ENCODE measurements around the gene CHD9.

The CHD9 gene

DNA sequence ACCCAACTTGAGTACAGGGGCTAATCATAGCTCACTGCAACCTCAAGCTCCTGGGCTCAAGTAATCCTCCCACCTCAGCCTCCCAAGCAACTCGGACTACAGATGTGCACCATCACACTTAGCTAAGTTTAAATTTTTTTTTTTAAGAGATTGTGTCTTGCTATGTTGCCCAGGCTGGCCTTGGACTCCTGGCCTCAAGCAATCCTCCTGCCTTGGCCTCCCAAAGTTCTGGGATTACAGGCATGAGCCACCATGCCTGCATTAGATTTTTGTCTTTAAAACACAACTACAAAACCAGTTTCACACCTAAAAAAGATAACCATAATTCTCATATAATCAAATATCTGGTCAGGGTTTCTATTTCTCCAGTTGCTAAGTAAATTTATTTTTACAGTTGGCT is 147.1 kb downstream of the CHD9 start:
- Histone ChIP-seq H3K4me3 (ENCODE audit: low read length) (no peak overlapping the region), H3K9me3 (ENCODE audit: low read length) (no peaks in the 10 kb centered on the region), H3K27me3 (ENCODE audit: insufficient read depth, low read length) (no peaks in the 10 kb centered on the region), H2AFZ (ENCODE audit: low read depth, low read length) (no peak overlapping the region), H3K36me3 (ENCODE audit: insufficient read depth, low read length) (no peaks in the 10 kb centered on the region), H3K4me1 (ENCODE audit: insufficient read depth, low read length) (peaks cover 2% of the 10 kb centered on the region)

- no peak overlapping the region for H3K4me3 ChIP-seq (ENCODE audit: low read length)
- no peak overlapping the region for H2AFZ ChIP-seq (ENCODE audit: low read depth, low read length)
- H3K36me3 ChIP-seq (ENCODE audit: insufficient read depth, low read length), result no peaks in the 10 kb centered on the region
- H3K9me3 ChIP-seq (ENCODE audit: low read length), result no peaks in the 10 kb centered on the region
- H3K27me3 ChIP-seq (ENCODE audit: insufficient read depth, low read length), result no peaks in the 10 kb centered on the region
- peaks cover 7% of the 10 kb centered on the region for H3K4me1 ChIP-seq (ENCODE audit: insufficient read depth, low read length)
Measured at GRCh38 chr16:53202398-53202797, 147.6 kb downstream of the CHD9 start.

- H3K36me3 ChIP-seq (ENCODE audit: insufficient read depth, low read length), result peaks cover 7% of the 10 kb centered on the region
- H2AFZ ChIP-seq (ENCODE audit: low read depth, low read length), result peak overlapping the region; percentile 75
- no peaks in the 10 kb centered on the region for H3K9me3 ChIP-seq (ENCODE audit: low read length)
- H3K4me3 ChIP-seq (ENCODE audit: low read length), result peak overlapping the region; percentile 92
- H3K4me1 ChIP-seq (ENCODE audit: insufficient read depth, low read length), result peaks cover 21% of the 10 kb centered on the region
- no peaks in the 10 kb centered on the region for H3K27me3 ChIP-seq (ENCODE audit: insufficient read depth, low read length)
Measured at GRCh38 chr16:53207810-53208752, 153.3 kb downstream of the CHD9 start.

DNA sequence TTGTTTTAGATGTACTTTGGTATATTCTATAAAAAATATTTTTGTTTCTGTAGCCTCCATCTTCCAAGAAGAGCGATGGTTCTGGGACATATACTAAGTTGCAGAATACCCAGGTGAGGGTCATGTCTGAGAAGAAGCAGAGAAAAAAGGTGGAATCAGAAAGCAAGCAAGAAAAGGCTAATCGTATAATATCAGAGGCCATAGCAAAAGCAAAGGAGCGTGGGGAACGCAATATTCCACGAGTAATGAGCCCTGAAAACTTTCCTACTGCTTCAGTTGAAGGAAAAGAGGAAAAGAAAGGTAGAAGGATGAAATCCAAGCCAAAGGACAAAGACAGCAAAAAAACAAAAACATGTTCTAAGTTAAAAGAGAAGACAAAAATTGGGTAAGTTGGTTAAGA is 154.6 kb downstream of the CHD9 start:
- H3K4me3 ChIP-seq (ENCODE audit: low read length), result peak overlapping the region; percentile 92
- H2AFZ ChIP-seq (ENCODE audit: low read depth, low read length), result no peak overlapping the region
- peaks cover 26% of the 10 kb centered on the region for H3K4me1 ChIP-seq (ENCODE audit: insufficient read depth, low read length)
- no peaks in the 10 kb centered on the region for H3K27me3 ChIP-seq (ENCODE audit: insufficient read depth, low read length)
- no peaks in the 10 kb centered on the region for H3K9me3 ChIP-seq (ENCODE audit: low read length)
- peaks cover 20% of the 10 kb centered on the region for H3K36me3 ChIP-seq (ENCODE audit: insufficient read depth, low read length)

DNA sequence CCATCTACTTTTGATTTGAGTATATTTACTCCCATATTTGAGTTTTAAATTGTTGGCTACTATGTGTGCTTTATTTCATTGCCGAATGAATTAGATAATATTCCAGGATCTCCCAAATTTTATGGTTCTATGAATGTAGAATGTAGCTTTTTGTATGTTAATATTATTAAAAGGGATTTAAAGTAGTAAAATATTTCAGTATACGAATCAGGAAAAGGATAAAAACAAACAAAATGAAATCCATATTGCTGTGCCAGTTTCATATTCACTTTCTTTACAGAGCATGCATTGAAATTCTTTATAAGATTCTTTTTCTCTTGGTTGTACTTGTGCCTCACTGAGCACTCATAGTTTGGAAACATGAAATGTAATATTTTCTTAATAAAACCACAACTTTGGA is 155.1 kb downstream of the CHD9 start:
- H3K36me3 ChIP-seq (ENCODE audit: insufficient read depth, low read length), result peaks cover 22% of the 10 kb centered on the region
- peak overlapping the region; percentile 92 for H3K4me3 ChIP-seq (ENCODE audit: low read length)
- H2AFZ ChIP-seq (ENCODE audit: low read depth, low read length), result no peak overlapping the region
- no peaks in the 10 kb centered on the region for H3K9me3 ChIP-seq (ENCODE audit: low read length)
- H3K4me1 ChIP-seq (ENCODE audit: insufficient read depth, low read length), result peaks cover 26% of the 10 kb centered on the region
- no peaks in the 10 kb centered on the region for H3K27me3 ChIP-seq (ENCODE audit: insufficient read depth, low read length)

GRCh38 chr16:53211253-53211652 is 156.5 kb downstream of the CHD9 start:
- peaks cover 26% of the 10 kb centered on the region for H3K4me1 ChIP-seq (ENCODE audit: insufficient read depth, low read length)

DNA sequence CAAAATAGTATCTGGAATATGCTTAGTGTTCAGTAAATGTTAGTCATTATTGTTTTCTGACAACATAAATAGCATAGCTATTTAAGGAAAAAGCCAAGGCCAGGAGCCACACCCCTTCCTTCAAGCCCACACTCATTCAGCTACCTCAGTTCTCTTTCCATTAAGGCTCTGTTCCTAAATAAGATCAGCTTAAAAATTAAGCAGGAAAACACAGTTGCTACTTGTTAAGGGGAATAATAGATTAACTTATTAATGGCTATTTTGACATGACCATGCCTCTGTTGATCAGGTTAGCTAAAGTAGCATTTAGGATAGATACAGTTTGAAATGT is 158.1 kb downstream of the CHD9 start:
- Histone ChIP-seq H2AFZ (ENCODE audit: low read depth, low read length) (no peak overlapping the region), H3K4me3 (ENCODE audit: low read length) (peak overlapping the region; percentile 7), H3K4me1 (ENCODE audit: insufficient read depth, low read length) (peaks cover 18% of the 10 kb centered on the region)

More at GRCh38 chr16:53211253-53211652, 156.5 kb downstream of the CHD9 start:
- H3K9me3 ChIP-seq (ENCODE audit: low read length), result no peaks in the 10 kb centered on the region
- no peak overlapping the region for H2AFZ ChIP-seq (ENCODE audit: low read depth, low read length)
- H3K27me3 ChIP-seq (ENCODE audit: insufficient read depth, low read length), result no peaks in the 10 kb centered on the region
- peak overlapping the region; percentile 92 for H3K4me3 ChIP-seq (ENCODE audit: low read length)
- H3K36me3 ChIP-seq (ENCODE audit: insufficient read depth, low read length), result peaks cover 28% of the 10 kb centered on the region

DNA sequence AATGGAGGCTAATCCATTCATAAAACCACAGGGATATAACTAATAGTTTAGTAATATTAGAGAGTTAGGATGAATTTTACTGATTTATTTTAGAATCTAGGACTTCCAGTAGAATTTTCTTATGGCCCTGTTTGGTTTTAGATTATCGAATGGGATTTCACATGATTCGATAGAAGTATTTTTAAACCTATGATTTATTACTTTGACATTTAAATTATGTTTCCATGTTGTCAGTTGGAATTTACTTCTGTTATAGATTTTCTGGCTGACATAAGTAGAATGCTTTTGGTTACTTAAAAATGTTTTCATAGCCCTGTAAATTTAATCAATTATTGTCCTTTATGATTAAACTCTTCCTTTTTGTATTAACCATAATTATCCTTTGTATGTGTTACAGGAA is 158.8 kb downstream of the CHD9 start:
- Histone ChIP-seq H3K36me3 (ENCODE audit: insufficient read depth, low read length) (peaks cover 40% of the 10 kb centered on the region), H3K27me3 (ENCODE audit: insufficient read depth, low read length) (no peaks in the 10 kb centered on the region), H3K9me3 (ENCODE audit: low read length) (peaks cover 1% of the 10 kb centered on the region), H3K4me1 (ENCODE audit: insufficient read depth, low read length) (peaks cover 18% of the 10 kb centered on the region), H2AFZ (ENCODE audit: low read depth, low read length) (no peak overlapping the region), H3K4me3 (ENCODE audit: low read length) (no peak overlapping the region)

More for the DNA sequence above, 158.1 kb downstream of the CHD9 start:
- Histone ChIP-seq H3K9me3 (ENCODE audit: low read length) (peaks cover 1% of the 10 kb centered on the region), H3K27me3 (ENCODE audit: insufficient read depth, low read length) (no peaks in the 10 kb centered on the region), H3K36me3 (ENCODE audit: insufficient read depth, low read length) (peaks cover 40% of the 10 kb centered on the region)

- Histone ChIP-seq H3K9me3 (ENCODE audit: low read length) (peaks cover 1% of the 10 kb centered on the region), H3K4me1 (ENCODE audit: insufficient read depth, low read length) (peaks cover 6% of the 10 kb centered on the region), H3K27me3 (ENCODE audit: insufficient read depth, low read length) (no peaks in the 10 kb centered on the region), H3K36me3 (ENCODE audit: insufficient read depth, low read length) (peaks cover 41% of the 10 kb centered on the region), H3K4me3 (ENCODE audit: low read length) (no peak overlapping the region), H2AFZ (ENCODE audit: low read depth, low read length) (no peak overlapping the region)
Measured at GRCh38 chr16:53216798-53217197, 162.0 kb downstream of the CHD9 start.

GRCh38 chr16:53219371-53219770 is 164.6 kb downstream of the CHD9 start:
- peaks cover 47% of the 10 kb centered on the region for H3K36me3 ChIP-seq (ENCODE audit: insufficient read depth, low read length)
- H3K4me3 ChIP-seq (ENCODE audit: low read length), result no peak overlapping the region
- H3K27me3 ChIP-seq (ENCODE audit: insufficient read depth, low read length), result no peaks in the 10 kb centered on the region
- H2AFZ ChIP-seq (ENCODE audit: low read depth, low read length), result no peak overlapping the region
- peaks cover 1% of the 10 kb centered on the region for H3K9me3 ChIP-seq (ENCODE audit: low read length)
- peaks cover 2% of the 10 kb centered on the region for H3K4me1 ChIP-seq (ENCODE audit: insufficient read depth, low read length)

DNA sequence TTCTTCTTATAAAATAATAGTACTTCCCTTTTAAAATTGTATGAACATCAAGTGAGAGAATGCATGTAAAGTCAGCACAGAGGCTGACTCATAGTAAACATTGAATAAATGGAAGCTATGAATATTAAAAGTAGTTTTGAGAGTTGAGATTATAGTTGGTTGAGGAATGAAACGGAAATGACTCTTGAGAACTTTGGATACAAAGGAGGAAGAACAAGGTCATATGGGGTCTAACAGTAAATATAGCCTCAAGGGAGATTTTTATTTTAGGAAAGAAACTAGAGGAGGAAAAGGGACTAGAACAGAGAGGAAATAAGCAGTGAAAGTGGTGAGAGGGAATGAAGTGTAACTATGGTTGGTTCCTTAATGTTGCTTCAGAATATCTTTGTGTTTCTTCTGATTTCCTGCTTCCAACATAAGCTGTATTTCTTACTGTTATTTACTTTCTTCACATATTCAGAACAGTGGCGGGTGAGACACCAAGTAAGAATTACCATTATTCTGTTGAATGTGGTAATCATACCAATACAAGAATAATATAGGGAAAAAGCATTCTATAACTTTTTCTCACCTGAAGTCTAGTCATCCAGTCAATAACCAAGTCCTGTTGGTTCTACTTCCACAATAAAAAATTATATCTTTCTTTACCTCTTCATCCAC is 165.1 kb downstream of the CHD9 start:
- no peak overlapping the region for H3K4me3 ChIP-seq (ENCODE audit: low read length)
- no peaks in the 10 kb centered on the region for H3K27me3 ChIP-seq (ENCODE audit: insufficient read depth, low read length)
- no peak overlapping the region for H2AFZ ChIP-seq (ENCODE audit: low read depth, low read length)
- H3K9me3 ChIP-seq (ENCODE audit: low read length), result peaks cover 1% of the 10 kb centered on the region
- peaks cover 50% of the 10 kb centered on the region for H3K36me3 ChIP-seq (ENCODE audit: insufficient read depth, low read length)
- H3K4me1 ChIP-seq (ENCODE audit: insufficient read depth, low read length), result peaks cover 2% of the 10 kb centered on the region

GRCh38 chr16:53220585-53220984 is 165.8 kb downstream of the CHD9 start:
- Histone ChIP-seq H3K27me3 (ENCODE audit: insufficient read depth, low read length) (no peaks in the 10 kb centered on the region), H2AFZ (ENCODE audit: low read depth, low read length) (no peak overlapping the region), H3K36me3 (ENCODE audit: insufficient read depth, low read length) (peaks cover 53% of the 10 kb centered on the region), H3K9me3 (ENCODE audit: low read length) (peaks cover 1% of the 10 kb centered on the region), H3K4me3 (ENCODE audit: low read length) (no peak overlapping the region), H3K4me1 (ENCODE audit: insufficient read depth, low read length) (peaks cover 2% of the 10 kb centered on the region)

DNA sequence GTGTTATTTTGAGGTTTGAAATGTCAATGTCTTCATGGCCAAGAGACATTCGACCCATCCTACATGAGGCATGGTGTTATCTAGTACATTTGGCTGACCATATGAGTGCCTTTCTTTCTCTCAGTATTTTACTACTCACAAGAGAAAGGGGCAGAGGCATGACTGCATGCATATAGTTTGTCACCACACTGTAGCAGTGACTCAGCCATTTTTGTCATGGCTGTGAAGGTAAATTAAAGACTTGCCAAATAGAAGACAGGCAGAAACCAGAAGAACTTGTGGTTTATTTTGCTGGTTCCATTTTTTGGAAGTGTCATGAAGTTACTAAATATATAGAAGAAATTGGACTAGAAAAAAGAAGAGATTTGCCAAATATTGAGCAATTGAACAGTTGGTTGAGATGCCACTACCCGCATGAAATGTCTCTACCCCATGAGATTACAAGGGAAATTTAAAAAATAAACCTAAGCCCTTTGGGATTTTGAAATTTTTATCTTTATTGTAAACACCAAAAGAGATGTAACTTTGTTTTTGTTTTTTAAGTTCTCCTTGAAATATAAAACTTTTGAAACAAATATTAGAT is 170.3 kb downstream of the CHD9 start:
- H2AFZ ChIP-seq (ENCODE audit: low read depth, low read length), result no peak overlapping the region
- no peak overlapping the region for H3K4me3 ChIP-seq (ENCODE audit: low read length)
- H3K4me1 ChIP-seq (ENCODE audit: insufficient read depth, low read length), result no peaks in the 10 kb centered on the region
- H3K27me3 ChIP-seq (ENCODE audit: insufficient read depth, low read length), result no peaks in the 10 kb centered on the region
- no peaks in the 10 kb centered on the region for H3K9me3 ChIP-seq (ENCODE audit: low read length)
- peaks cover 75% of the 10 kb centered on the region for H3K36me3 ChIP-seq (ENCODE audit: insufficient read depth, low read length)
